NB4 (cell line): ENCODE measurements around the gene HKDC1.

ENCODE experiments used
- MYC ChIP-seq: IDR thresholded peaks from 2 replicates; pipeline ENCODE4 v1.6.1; 2011; ENCODE audit warnings: low read depth, low read length
- POLR2A ChIP-seq: IDR thresholded peaks from 2 replicates; pipeline ENCODE4 v1.6.1; 2011; ENCODE audit warnings: mild to moderate bottlenecking; ENCODE audit not compliant: insufficient read length; ENCODE audit errors: extremely low read depth
- TF ChIP-seq, protein P1 (sequence below): IDR thresholded peaks from one replicate; pipeline ENCODE4 v1.5.1; 2012; ENCODE audit warnings: low read depth, low read length
- TF ChIP-seq, protein P2 (sequence below): IDR thresholded peaks from 2 replicates; pipeline ENCODE4 v1.6.1; 2011; ENCODE audit warnings: low read depth, low read length

DNA sequence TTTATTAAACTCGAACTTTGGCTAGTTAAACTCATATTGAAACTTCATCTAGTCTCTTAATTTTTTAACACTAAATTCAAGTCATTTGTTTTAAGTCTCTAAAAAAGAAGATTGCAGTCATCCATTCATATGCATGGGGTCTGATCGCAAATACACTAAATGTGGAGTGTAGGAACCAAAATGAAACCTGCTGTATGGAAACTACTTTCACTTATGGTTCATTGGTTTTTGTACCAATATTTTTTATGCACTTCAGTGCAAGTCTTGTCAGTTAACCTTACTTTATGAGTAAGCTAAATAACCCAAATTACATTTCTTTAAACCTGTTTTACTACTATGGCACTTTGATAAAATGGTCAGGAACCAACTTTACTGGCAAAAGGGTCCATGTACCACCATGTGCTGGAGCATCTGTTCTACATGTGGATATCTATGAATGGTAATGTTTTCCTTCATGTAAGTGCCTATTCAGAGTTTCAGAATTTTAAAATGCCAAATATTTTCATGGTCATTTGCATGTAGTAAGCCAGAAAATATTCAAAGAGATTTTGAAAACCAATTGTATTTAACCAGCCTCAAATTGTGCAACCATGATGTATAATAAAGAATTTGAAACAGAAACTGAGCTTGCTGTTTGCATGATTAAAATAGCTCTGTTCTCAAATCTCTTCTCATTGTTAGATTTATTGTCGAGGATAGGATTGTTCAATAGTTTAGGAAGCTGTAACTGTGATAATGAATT lies 47.7 kb upstream of the HKDC1 start:
- TF ChIP-seq POLR2A: no peak
- TF ChIP-seq, protein P1, sequence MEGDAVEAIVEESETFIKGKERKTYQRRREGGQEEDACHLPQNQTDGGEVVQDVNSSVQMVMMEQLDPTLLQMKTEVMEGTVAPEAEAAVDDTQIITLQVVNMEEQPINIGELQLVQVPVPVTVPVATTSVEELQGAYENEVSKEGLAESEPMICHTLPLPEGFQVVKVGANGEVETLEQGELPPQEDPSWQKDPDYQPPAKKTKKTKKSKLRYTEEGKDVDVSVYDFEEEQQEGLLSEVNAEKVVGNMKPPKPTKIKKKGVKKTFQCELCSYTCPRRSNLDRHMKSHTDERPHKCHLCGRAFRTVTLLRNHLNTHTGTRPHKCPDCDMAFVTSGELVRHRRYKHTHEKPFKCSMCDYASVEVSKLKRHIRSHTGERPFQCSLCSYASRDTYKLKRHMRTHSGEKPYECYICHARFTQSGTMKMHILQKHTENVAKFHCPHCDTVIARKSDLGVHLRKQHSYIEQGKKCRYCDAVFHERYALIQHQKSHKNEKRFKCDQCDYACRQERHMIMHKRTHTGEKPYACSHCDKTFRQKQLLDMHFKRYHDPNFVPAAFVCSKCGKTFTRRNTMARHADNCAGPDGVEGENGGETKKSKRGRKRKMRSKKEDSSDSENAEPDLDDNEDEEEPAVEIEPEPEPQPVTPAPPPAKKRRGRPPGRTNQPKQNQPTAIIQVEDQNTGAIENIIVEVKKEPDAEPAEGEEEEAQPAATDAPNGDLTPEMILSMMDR: no peak
- TF ChIP-seq, protein P2, sequence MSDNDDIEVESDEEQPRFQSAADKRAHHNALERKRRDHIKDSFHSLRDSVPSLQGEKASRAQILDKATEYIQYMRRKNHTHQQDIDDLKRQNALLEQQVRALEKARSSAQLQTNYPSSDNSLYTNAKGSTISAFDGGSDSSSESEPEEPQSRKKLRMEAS: no peak
- TF ChIP-seq MYC: no peak
